Trophoblast cell (in vitro differentiated cells and primary cell): ENCODE results near the gene CENPF.

Source experiments
- DNase-seq, 2 donors: peaks; one replicate each; pipeline ENCODE4 v3.0.0-alpha.2; 2016
- H2AFZ ChIP-seq: 2 replicates; pipeline ENCODE4 v1.6.1; 2013; ENCODE audit warnings: low read length, moderate library complexity, mild to moderate bottlenecking; ENCODE audit not compliant: insufficient read depth, poor library complexity
- H2AK5ac ChIP-seq: 2 replicates; pipeline ENCODE4 v1.6.1; 2013; ENCODE audit warnings: mild to moderate bottlenecking, low read length
- H2BK120ac ChIP-seq: 2 replicates; pipeline ENCODE4 v1.6.1; 2013; ENCODE audit warnings: low read length, mild to moderate bottlenecking, moderate library complexity; ENCODE audit not compliant: insufficient read depth, poor library complexity
- H2BK12ac ChIP-seq: 2 replicates; pipeline ENCODE4 v1.6.1; 2013; ENCODE audit warnings: mild to moderate bottlenecking, low read length, moderate library complexity
- H2BK5ac ChIP-seq: 2 replicates; pipeline ENCODE4 v1.6.1; 2013; ENCODE audit warnings: low read length, low read depth, moderate library complexity, mild to moderate bottlenecking; ENCODE audit not compliant: poor library complexity
- H3K14ac ChIP-seq: 2 replicates; pipeline ENCODE4 v1.6.1; 2013; ENCODE audit warnings: mild to moderate bottlenecking, low read length
- H3K18ac ChIP-seq: 2 replicates; pipeline ENCODE4 v1.6.1; 2013; ENCODE audit warnings: mild to moderate bottlenecking, low read length
- H3K23ac ChIP-seq: 2 replicates; pipeline ENCODE4 v1.6.1; 2013; ENCODE audit warnings: low read length
- H3K27ac ChIP-seq: 2 replicates; pipeline ENCODE4 v1.5.1; 2013; ENCODE audit warnings: low read depth, mild to moderate bottlenecking, inconsistent platforms, low read length, moderate library complexity
- H3K27me3 ChIP-seq: 2 replicates; pipeline ENCODE4 v1.6.1; 2013; ENCODE audit warnings: inconsistent platforms, mild to moderate bottlenecking, low read length, moderate library complexity; ENCODE audit not compliant: insufficient read depth
- H3K36me3 ChIP-seq, 2 experiments: 1 replicate in 1 of 2; 2 replicates in 1 of 2; pipeline ENCODE4 v1.6.1; 2013; ENCODE audit warnings: low read length in 2 of 2, mild to moderate bottlenecking in 2 of 2, moderate library complexity in 1 of 2; ENCODE audit not compliant: insufficient read depth in 2 of 2, control insufficient read depth in 1 of 2
- H3K4ac ChIP-seq: 2 replicates; pipeline ENCODE4 v1.6.1; 2013; ENCODE audit warnings: low read depth, mild to moderate bottlenecking, low read length, moderate library complexity
- H3K4me1 ChIP-seq, 2 experiments: 1 replicate in 1 of 2; 2 replicates in 1 of 2; pipeline ENCODE4 v1.6.1; 2013; ENCODE audit warnings: low read length in 2 of 2, mild to moderate bottlenecking in 2 of 2, moderate library complexity in 1 of 2; ENCODE audit not compliant: insufficient read depth in 2 of 2, control insufficient read depth in 1 of 2
- H3K4me2 ChIP-seq: 2 replicates; pipeline ENCODE4 v1.6.1; 2013; ENCODE audit warnings: inconsistent platforms, mild to moderate bottlenecking, low read length, moderate library complexity
- H3K4me3 ChIP-seq: 2 replicates; pipeline ENCODE4 v1.5.1; 2013; ENCODE audit warnings: mild to moderate bottlenecking, low read depth, low read length, inconsistent platforms
- H3K79me1 ChIP-seq: one replicate; pipeline ENCODE4 v1.6.1; 2013; ENCODE audit warnings: low read length
- H3K79me2 ChIP-seq: 2 replicates; pipeline ENCODE4 v1.6.1; 2013; ENCODE audit warnings: low read length, mild to moderate bottlenecking; ENCODE audit not compliant: control insufficient read depth, insufficient read depth, poor library complexity
- H3K9ac ChIP-seq: 2 replicates; pipeline ENCODE4 v1.6.1; 2013; ENCODE audit warnings: mild to moderate bottlenecking, low read length
- H3K9me3 ChIP-seq: 2 replicates; pipeline ENCODE4 v1.6.1; 2013; ENCODE audit warnings: low read depth, mild to moderate bottlenecking, control low read depth, inconsistent platforms, low read length; ENCODE audit not compliant: insufficient read depth
- H4K12ac ChIP-seq: 2 replicates; pipeline ENCODE4 v1.6.1; 2013; ENCODE audit warnings: low read depth, mild to moderate bottlenecking, low read length, moderate library complexity
- H4K8ac ChIP-seq: 2 replicates; pipeline ENCODE4 v1.6.1; 2013; ENCODE audit warnings: low read depth, mild to moderate bottlenecking, low read length, moderate library complexity
- H4K91ac ChIP-seq: one replicate; pipeline ENCODE4 v1.6.1; 2013; ENCODE audit warnings: low read depth, mild to moderate bottlenecking, low read length, moderate library complexity
- WGBS: extraction: QIAGEN DNeasy Blood & Tissue Kit; methylation state at CpG from one replicate; pipeline ENCODE4 v1.1.7; 2013; ENCODE audit warnings: missing lambda C conversion rate; ENCODE audit not compliant: insufficient read length, insufficient coverage; ENCODE audit errors: extremely low coverage; 5-methylcytosine and 5-hydroxymethylcytosine counted together

The CENPF gene

DNA sequence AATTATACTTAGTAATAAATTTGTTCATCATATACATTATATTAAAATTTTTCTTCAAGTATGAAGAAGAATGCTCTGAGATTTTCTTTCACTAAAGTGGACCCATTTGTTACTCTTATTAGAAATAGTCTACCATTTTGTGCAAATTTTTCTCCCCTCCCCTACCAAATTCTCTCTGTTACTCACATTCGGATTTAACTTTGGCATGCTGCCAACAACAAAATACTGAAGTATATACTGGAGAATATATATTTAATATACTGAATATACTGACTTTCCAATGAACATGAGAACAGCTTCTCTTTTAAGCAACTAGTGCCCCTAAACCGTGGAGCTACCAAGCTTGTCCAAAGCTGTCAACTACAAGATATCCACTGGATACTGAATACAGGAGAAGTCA, 57.2 kb downstream of the CENPF start:
- Histone ChIP-seq H3K27me3 (no peaks in the 10 kb centered on the region), H2BK12ac (no peak overlapping the region), H3K79me1 (no peaks in the 10 kb centered on the region), H3K23ac (no peak overlapping the region), H2BK120ac (no peak overlapping the region), H3K4me1 (no peaks in the 10 kb centered on the region), H3K18ac (no peak overlapping the region), H2BK5ac (no peak overlapping the region), H3K4ac (no peak overlapping the region), H3K4me2 (no peak overlapping the region), H3K4me3 (no peak overlapping the region), H3K9ac (no peak overlapping the region), H2AFZ (no peak overlapping the region), H4K12ac (no peak overlapping the region), H2AK5ac (no peak overlapping the region), H3K79me2 (no peaks in the 10 kb centered on the region), H3K36me3 (peaks cover 12 to 34% of the 10 kb centered on the region in 2 experiments), H3K14ac (no peak overlapping the region), H3K27ac (no peak overlapping the region), H4K91ac (no peak overlapping the region), H4K8ac (no peak overlapping the region), H3K9me3 (no peaks in the 10 kb centered on the region)
- no peak for DNase-seq
- WGBS, result no CpG with 5 or more reads among the region's 2 CpGs

DNA sequence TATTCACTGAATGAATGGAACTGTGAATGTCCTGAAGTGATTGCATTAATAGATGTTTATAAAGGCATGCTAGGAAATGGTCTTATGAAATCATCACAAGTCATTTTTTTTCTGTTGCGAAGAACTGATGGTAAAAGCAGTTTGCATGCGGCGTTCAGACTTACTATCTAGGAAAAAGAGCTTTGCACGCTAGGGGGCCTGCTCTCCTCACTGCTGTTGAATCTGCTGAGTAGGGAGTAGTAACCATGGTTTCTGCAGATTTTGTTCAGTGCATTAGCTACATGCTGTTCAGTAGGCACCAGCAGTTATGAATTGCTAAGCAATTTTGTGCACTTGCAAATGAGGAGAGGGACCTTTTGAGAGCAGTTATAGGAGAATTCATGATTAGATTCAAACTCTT, 57.9 kb downstream of the CENPF start:
- WGBS, result no CpG with 5 or more reads among the region's 4 CpGs
- H3K14ac ChIP-seq, result no peak overlapping the region
- no peak overlapping the region for H4K8ac ChIP-seq
- no peak overlapping the region for H3K9ac ChIP-seq
- H3K4me2 ChIP-seq, result no peak overlapping the region
- H3K23ac ChIP-seq, result no peak overlapping the region
- no peaks in the 10 kb centered on the region for H3K4me1 ChIP-seq
- no peaks in the 10 kb centered on the region for H3K9me3 ChIP-seq
- H3K27me3 ChIP-seq, result no peaks in the 10 kb centered on the region
- no peak overlapping the region for H4K91ac ChIP-seq
- H3K79me1 ChIP-seq, result no peaks in the 10 kb centered on the region
- H3K79me2 ChIP-seq, result no peaks in the 10 kb centered on the region
- peaks cover 8 to 30% of the 10 kb centered on the region in 2 experiments for H3K36me3 ChIP-seq
- DNase-seq, result peak; percentile 79 to 88
- H2AK5ac ChIP-seq, result no peak overlapping the region
- no peak overlapping the region for H2AFZ ChIP-seq
- no peak overlapping the region for H2BK12ac ChIP-seq
- no peak overlapping the region for H3K27ac ChIP-seq
- no peak overlapping the region for H3K4me3 ChIP-seq
- H2BK5ac ChIP-seq, result no peak overlapping the region
- H2BK120ac ChIP-seq, result no peak overlapping the region
- H3K18ac ChIP-seq, result no peak overlapping the region
- no peak overlapping the region for H4K12ac ChIP-seq
- no peak overlapping the region for H3K4ac ChIP-seq

- Histone ChIP-seq H3K4me3 (no peak overlapping the region), H3K4me1 (no peaks in the 10 kb centered on the region), H2BK5ac (no peak overlapping the region), H3K18ac (no peak overlapping the region), H3K4ac (no peak overlapping the region), H4K91ac (no peak overlapping the region), H2BK120ac (no peak overlapping the region), H3K27me3 (no peaks in the 10 kb centered on the region), H3K9me3 (no peaks in the 10 kb centered on the region), H3K27ac (no peak overlapping the region), H3K36me3 (peaks cover 8 to 23% of the 10 kb centered on the region in 2 experiments), H2AK5ac (no peak overlapping the region), H4K12ac (no peak overlapping the region), H3K79me2 (no peaks in the 10 kb centered on the region), H2AFZ (no peak overlapping the region), H3K79me1 (no peaks in the 10 kb centered on the region), H4K8ac (no peak overlapping the region), H2BK12ac (no peak overlapping the region), H3K14ac (no peak overlapping the region), H3K23ac (no peak overlapping the region), H3K9ac (no peak overlapping the region), H3K4me2 (no peak overlapping the region)
- no peak for DNase-seq
- 100% methylated on average over 1 of the region's 3 CpGs for WGBS
Observed at GRCh38 chr1:214662223-214662785, 59.3 kb downstream of the CENPF start.

- H2AFZ ChIP-seq, result no peak overlapping the region
- H3K27ac ChIP-seq, result no peak overlapping the region
- no peak overlapping the region for H2BK12ac ChIP-seq
- H3K79me1 ChIP-seq, result no peaks in the 10 kb centered on the region
- H4K8ac ChIP-seq, result no peak overlapping the region
- H2AK5ac ChIP-seq, result no peak overlapping the region
- no peak overlapping the region for H3K4me3 ChIP-seq
- no peak overlapping the region for H3K9ac ChIP-seq
- no peak overlapping the region for H3K4ac ChIP-seq
- no peaks in the 10 kb centered on the region for H3K4me1 ChIP-seq
- H4K12ac ChIP-seq, result no peak overlapping the region
- no peak overlapping the region for H3K23ac ChIP-seq
- no CpG with 5 or more reads among the region's 8 CpGs for WGBS
- DNase-seq, result no peak
- H4K91ac ChIP-seq, result no peak overlapping the region
- H3K18ac ChIP-seq, result no peak overlapping the region
- peaks cover 4 to 14% of the 10 kb centered on the region in 2 experiments for H3K36me3 ChIP-seq
- no peaks in the 10 kb centered on the region for H3K27me3 ChIP-seq
- H2BK5ac ChIP-seq, result no peak overlapping the region
- H2BK120ac ChIP-seq, result no peak overlapping the region
- no peaks in the 10 kb centered on the region for H3K9me3 ChIP-seq
- no peak overlapping the region for H3K4me2 ChIP-seq
- no peaks in the 10 kb centered on the region for H3K79me2 ChIP-seq
- H3K14ac ChIP-seq, result no peak overlapping the region
Observed at GRCh38 chr1:214664651-214665433, 61.8 kb downstream of the CENPF start.
